Parathyroid adenoma (tissue), 2 donors: ENCODE data around the gene ABHD15.

ENCODE experiments used
- H2AFZ ChIP-seq: fragments of 300-600 bp; sonication (generic); one replicate; pipeline ENCODE4 v1.7.0; 2017; ENCODE audit warnings: antibody characterized with exemption, mild to moderate bottlenecking
- H3K27ac ChIP-seq: fragments of 300-600 bp; sonication (generic); one replicate; pipeline ENCODE4 v1.7.0; 2017
- H3K27me3 ChIP-seq: fragments of 300-600 bp; sonication (generic); one replicate; pipeline ENCODE4 v1.7.0; 2017; ENCODE audit warnings: low read length; ENCODE audit not compliant: control insufficient read depth, insufficient read depth
- H3K36me3 ChIP-seq: fragments of 300-600 bp; sonication (generic); one replicate; pipeline ENCODE4 v1.7.0; 2017; ENCODE audit warnings: low read length; ENCODE audit not compliant: control insufficient read depth, insufficient read depth
- H3K4me1 ChIP-seq: fragments of 300-600 bp; sonication (generic); one replicate; pipeline ENCODE4 v1.7.0; 2017; ENCODE audit warnings: control low read depth
- H3K4me2 ChIP-seq: fragments of 300-600 bp; sonication (generic); one replicate; pipeline ENCODE4 v1.7.0; 2017; ENCODE audit warnings: low read length
- H3K4me3 ChIP-seq: fragments of 300-600 bp; sonication (generic); one replicate; pipeline ENCODE4 v1.7.0; 2017; ENCODE audit warnings: low read depth, low read length
- H3K79me2 ChIP-seq: fragments of 300-600 bp; sonication (generic); one replicate; pipeline ENCODE4 v1.7.0; 2017; ENCODE audit warnings: control low read depth
- H3K9ac ChIP-seq: fragments of 300-600 bp; sonication (generic); one replicate; pipeline ENCODE4 v1.7.0; 2017; ENCODE audit warnings: mild to moderate bottlenecking
- H3K9me3 ChIP-seq: fragments of 300-600 bp; sonication (generic); one replicate; pipeline ENCODE4 v1.7.0; 2017; ENCODE audit warnings: low read length; ENCODE audit not compliant: control insufficient read depth
- TF ChIP-seq, protein P1 (sequence below): fragments of 300-600 bp; sonication (generic); IDR thresholded peaks from one replicate; pipeline ENCODE4 v1.7.0; 2017; ENCODE audit warnings: antibody characterized with exemption, mild to moderate bottlenecking
- donor health status: primary hyperparathyroidism.

Gene ABHD15

DNA sequence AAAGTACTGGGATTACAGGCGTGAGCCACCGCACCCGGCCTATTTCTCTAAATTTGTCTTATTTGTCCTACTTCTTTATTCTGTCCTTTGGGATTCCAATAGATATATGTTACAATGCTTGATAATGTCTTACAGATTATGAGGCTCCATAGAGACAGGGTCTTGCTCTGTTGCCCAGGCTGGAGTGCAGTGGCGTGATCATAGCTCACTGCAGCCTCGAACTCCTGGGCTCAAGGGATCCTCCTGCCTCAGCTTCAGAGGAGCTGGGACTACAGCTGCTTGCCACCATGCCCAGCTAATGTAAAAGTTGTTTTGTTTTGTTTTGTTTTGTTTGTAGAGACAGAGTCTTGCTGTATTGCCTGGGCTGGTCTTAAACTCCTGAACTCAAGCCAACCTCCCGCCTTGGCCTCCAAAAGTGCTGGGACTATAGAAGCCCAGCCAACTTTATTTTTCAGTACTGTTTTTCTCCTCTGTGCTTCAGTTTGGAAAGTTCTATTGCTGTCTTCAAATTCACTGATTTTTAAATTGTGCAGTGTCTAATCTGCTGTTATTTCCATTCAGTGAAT, 36.4 kb upstream of the ABHD15 start:
- TF ChIP-seq, protein P1, sequence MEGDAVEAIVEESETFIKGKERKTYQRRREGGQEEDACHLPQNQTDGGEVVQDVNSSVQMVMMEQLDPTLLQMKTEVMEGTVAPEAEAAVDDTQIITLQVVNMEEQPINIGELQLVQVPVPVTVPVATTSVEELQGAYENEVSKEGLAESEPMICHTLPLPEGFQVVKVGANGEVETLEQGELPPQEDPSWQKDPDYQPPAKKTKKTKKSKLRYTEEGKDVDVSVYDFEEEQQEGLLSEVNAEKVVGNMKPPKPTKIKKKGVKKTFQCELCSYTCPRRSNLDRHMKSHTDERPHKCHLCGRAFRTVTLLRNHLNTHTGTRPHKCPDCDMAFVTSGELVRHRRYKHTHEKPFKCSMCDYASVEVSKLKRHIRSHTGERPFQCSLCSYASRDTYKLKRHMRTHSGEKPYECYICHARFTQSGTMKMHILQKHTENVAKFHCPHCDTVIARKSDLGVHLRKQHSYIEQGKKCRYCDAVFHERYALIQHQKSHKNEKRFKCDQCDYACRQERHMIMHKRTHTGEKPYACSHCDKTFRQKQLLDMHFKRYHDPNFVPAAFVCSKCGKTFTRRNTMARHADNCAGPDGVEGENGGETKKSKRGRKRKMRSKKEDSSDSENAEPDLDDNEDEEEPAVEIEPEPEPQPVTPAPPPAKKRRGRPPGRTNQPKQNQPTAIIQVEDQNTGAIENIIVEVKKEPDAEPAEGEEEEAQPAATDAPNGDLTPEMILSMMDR = no peak

DNA sequence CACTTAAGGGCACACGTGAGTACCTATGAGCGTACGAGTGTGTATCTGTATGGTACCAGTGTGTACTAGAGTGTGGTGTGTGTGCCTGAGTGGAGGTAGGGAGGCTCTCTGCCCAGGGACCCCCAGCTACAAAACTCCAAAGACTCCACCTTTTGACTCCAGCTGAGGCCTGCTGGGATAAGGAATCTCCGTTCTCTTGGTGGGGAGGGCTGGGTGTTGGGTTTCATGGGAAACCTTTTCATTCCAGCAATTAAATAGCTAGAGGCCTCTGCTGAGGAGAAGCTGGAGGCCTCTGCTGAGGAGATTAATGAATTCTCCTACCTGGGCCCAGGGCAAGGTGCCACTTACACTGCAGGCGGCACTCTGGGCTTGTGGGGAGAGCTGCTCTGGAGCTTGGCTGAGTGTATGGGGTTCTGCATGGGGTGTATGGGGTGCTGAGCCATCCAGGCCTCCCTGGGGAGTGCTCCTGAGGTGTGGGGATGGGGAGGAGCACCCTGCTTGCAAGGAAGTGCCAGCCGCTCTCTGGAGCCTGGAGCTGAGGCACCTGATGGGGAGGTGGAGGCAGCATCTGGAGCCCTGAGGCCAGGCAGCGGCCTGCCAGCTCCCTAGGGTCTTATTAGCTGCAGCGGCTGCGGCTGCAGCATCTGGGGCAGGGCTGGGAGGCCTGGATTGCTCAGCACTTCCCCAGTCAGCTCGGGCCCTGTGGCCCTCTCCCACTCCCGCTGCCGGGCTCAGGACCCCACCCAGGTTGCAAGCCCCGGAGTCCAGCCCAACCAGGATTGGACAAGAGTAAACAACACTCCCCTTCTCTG, 30.7 kb upstream of the ABHD15 start:
- no peak overlapping the region for H3K9ac ChIP-seq
- H3K9me3 ChIP-seq = no peaks in the 10 kb centered on the region
- H3K27me3 ChIP-seq = no peaks in the 10 kb centered on the region
- no peaks in the 10 kb centered on the region for H3K79me2 ChIP-seq
- peaks cover 11% of the 10 kb centered on the region for H3K4me1 ChIP-seq
- no peak overlapping the region for H3K4me3 ChIP-seq
- H3K36me3 ChIP-seq = no peaks in the 10 kb centered on the region
- no peak overlapping the region for H3K4me2 ChIP-seq
- TF ChIP-seq, protein P1 = no peak
- no peak overlapping the region for H2AFZ ChIP-seq
- H3K27ac ChIP-seq = no peak overlapping the region

More for the DNA sequence above, 36.4 kb upstream of the ABHD15 start:
- Histone ChIP-seq H3K4me1 (no peaks in the 10 kb centered on the region), H3K27me3 (no peaks in the 10 kb centered on the region), H3K36me3 (no peaks in the 10 kb centered on the region), H2AFZ (no peak overlapping the region), H3K4me3 (no peak overlapping the region), H3K4me2 (no peak overlapping the region), H3K79me2 (no peaks in the 10 kb centered on the region), H3K9me3 (no peaks in the 10 kb centered on the region), H3K27ac (no peak overlapping the region), H3K9ac (no peak overlapping the region)

DNA sequence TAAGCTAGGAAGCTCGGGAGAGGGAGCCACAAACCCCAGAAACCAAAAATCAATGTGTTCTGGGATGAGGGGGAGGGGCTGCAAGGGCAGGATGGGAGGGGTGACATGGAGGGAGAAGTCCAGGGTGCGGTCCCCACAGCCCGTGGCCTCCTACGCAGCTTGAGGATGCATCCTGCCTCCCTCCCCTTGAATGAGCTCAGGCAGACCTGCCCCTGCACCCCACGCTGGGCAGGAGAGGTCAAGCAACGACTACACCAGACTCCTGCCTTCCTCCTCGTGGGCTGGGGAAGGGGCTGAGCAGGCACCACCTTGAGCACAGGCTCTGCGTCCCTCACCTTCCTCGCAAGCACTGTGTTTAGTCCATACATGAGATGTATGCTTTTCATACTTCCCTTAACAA, 30.0 kb upstream of the ABHD15 start:
- no peaks in the 10 kb centered on the region for H3K9me3 ChIP-seq
- H3K79me2 ChIP-seq = no peaks in the 10 kb centered on the region
- no peaks in the 10 kb centered on the region for H3K27me3 ChIP-seq
- no peak overlapping the region for H3K27ac ChIP-seq
- no peaks in the 10 kb centered on the region for H3K36me3 ChIP-seq
- no peak overlapping the region for H3K9ac ChIP-seq
- H3K4me2 ChIP-seq = no peak overlapping the region
- H3K4me3 ChIP-seq = no peak overlapping the region
- TF ChIP-seq, protein P1 = no peak
- H3K4me1 ChIP-seq = peaks cover 17% of the 10 kb centered on the region
- H2AFZ ChIP-seq = no peak overlapping the region

DNA sequence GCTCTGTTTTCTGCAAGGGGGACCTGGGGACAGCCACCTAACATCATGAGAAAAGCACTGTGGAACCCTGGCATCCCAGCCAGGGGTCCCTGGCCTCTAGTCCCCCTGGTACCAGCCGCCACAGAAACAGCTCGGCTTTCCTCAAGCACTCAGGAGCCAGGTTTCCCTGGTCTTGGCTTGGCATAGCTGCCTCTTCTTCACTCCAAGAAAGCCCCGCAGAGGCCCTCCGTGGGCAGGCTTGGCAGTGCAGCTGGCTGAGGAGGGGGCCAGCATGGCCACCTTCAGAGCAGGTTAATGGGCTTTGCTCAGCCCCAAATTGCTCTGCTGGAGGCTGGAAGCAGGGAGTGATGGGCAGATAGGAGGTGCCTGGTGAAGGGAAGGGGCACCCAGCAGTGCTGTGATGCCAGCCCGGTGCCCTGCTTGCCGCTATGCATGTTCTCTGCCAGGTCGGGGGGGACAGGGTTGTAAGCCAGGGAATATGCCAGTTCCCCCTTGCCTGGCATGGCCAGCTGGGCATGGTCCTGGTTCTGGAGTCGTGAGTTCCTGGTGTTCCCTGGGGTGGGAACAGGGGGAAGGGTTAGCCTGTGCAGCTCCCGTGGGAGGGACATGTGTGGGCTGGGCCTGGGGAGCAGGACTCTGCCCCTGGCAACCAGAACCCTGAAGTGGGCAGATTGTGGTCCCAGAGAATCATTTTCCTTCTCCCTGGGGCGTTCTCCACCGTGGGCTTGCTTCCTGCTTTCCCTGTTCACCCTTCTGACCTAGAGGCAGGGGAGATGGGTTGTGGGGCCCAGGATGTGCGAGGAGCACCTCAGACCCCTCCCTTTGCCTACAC, 29.3 kb upstream of the ABHD15 start:
- no peaks in the 10 kb centered on the region for H3K9me3 ChIP-seq
- no peaks in the 10 kb centered on the region for H3K36me3 ChIP-seq
- H3K4me1 ChIP-seq = peaks cover 22% of the 10 kb centered on the region
- TF ChIP-seq, protein P1 = no peak
- no peak overlapping the region for H3K27ac ChIP-seq
- H3K4me3 ChIP-seq = no peak overlapping the region
- no peak overlapping the region for H3K9ac ChIP-seq
- no peaks in the 10 kb centered on the region for H3K27me3 ChIP-seq
- H3K79me2 ChIP-seq = no peaks in the 10 kb centered on the region
- no peak overlapping the region for H3K4me2 ChIP-seq
- H2AFZ ChIP-seq = no peak overlapping the region
